Measurements from ENCODE around the gene COL24A1.

DNA sequence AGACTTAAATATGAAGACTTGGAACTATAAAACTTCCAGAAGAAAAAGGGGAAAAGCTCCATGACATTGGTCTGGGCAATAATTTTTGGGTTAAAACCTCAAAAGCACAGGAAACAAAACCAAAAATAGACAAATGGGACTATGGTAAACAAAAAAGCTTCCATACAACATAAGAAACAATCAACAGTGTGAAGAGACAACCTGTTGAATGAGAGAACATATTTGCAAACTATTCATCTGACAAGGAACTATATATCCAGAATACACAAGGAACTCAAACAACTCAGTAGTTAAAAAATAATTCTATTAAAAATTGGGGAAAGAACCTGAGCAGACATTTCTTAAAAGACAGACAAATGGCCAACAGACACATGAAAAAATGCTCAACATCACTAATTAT lies 255.7 kb downstream of the COL24A1 start:
- TF ChIP-seq POLR2A (IDR thresholded peaks at IDR 0.05) = no peak
- TF ChIP-seq, protein P1, sequence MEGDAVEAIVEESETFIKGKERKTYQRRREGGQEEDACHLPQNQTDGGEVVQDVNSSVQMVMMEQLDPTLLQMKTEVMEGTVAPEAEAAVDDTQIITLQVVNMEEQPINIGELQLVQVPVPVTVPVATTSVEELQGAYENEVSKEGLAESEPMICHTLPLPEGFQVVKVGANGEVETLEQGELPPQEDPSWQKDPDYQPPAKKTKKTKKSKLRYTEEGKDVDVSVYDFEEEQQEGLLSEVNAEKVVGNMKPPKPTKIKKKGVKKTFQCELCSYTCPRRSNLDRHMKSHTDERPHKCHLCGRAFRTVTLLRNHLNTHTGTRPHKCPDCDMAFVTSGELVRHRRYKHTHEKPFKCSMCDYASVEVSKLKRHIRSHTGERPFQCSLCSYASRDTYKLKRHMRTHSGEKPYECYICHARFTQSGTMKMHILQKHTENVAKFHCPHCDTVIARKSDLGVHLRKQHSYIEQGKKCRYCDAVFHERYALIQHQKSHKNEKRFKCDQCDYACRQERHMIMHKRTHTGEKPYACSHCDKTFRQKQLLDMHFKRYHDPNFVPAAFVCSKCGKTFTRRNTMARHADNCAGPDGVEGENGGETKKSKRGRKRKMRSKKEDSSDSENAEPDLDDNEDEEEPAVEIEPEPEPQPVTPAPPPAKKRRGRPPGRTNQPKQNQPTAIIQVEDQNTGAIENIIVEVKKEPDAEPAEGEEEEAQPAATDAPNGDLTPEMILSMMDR (IDR thresholded peaks at IDR 0.05 in 8 of 11, conservative IDR thresholded peaks at IDR 0.05 in 3 of 11) = no peak
